ENCODE measurements around the gene HTR3E.

HTR3E gene

DNA sequence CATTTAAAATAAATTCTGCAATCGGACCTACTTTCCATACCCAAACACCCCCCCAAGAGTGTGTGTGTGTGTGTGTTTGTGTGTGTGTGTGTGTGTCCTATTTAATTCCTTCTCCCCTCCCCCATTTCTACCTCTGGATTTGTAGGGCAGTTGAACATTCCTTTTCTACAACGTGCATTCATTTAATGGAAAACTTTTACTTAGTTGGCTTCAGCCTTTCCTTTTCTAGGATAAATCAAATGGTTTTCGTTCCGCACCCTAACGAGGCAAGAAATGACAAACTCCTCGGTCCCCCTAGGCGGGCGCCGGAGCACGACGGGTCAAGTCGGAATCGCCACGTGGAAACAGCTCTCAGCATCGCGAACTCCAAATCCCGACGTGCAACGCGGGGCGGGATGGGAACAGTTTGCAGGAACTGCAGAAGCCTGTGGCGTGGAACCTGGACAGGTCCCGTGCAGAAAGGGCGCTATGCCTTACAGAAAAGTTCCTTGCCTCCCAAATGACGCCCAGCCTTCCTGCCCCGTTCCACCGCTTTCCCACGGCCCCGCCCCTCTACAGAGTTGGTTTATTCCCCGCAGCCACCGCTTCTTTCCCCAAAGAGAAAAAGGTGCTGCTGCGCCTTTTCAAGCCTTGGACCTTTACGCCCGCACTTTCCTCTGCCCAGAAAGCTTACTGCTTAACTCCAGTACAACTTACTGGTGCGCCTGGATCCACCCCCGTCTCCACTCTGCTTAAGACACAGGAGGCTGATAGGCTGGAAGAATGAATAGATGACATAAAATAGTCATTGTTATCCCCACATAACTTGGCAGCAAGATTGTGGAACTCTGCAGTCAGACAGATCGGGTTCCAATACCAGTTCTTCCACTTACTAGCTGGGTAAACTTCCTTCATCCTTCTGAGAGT lies 37.2 kb downstream of the HTR3E start (continued):
- TF ChIP-seq, protein P1, sequence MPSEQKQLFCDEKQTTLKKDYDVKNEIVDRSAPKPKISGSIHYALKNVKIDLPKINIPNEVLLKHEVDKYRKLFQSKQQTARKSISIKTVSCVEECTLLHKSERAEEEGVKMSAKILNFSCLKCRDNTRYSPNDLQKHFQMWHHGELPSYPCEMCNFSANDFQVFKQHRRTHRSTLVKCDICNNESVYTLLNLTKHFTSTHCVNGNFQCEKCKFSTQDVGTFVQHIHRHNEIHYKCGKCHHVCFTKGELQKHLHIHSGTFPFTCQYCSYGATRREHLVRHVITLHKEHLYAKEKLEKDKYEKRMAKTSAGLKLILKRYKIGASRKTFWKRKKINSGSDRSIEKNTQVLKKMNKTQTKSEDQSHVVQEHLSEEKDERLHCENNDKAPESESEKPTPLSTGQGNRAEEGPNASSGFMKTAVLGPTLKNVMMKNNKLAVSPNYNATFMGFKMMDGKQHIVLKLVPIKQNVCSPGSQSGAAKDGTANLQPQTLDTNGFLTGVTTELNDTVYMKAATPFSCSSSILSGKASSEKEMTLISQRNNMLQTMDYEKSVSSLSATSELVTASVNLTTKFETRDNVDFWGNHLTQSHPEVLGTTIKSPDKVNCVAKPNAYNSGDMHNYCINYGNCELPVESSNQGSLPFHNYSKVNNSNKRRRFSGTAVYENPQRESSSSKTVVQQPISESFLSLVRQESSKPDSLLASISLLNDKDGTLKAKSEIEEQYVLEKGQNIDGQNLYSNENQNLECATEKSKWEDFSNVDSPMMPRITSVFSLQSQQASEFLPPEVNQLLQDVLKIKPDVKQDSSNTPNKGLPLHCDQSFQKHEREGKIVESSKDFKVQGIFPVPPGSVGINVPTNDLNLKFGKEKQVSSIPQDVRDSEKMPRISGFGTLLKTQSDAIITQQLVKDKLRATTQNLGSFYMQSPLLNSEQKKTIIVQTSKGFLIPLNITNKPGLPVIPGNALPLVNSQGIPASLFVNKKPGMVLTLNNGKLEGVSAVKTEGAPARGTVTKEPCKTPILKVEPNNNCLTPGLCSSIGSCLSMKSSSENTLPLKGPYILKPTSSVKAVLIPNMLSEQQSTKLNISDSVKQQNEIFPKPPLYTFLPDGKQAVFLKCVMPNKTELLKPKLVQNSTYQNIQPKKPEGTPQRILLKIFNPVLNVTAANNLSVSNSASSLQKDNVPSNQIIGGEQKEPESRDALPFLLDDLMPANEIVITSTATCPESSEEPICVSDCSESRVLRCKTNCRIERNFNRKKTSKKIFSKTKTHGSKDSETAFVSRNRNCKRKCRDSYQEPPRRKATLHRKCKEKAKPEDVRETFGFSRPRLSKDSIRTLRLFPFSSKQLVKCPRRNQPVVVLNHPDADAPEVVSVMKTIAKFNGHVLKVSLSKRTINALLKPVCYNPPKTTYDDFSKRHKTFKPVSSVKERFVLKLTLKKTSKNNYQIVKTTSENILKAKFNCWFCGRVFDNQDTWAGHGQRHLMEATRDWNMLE (tag by site-specific recombination; conservative IDR thresholded peaks at IDR 0.05; ENCODE audit: low read depth): 0 out of 2 replicates have a peak, but pooled peaks have one; percentile 23
- TF ChIP-seq ZNF707 (tag by site-specific recombination; IDR thresholded peaks at IDR 0.05) (no peak), ZNF510 (tag by site-specific recombination; IDR thresholded peaks at IDR 0.05; ENCODE audit: insufficient replicate concordance) (no peak), ZNF792 (tag by site-specific recombination; IDR thresholded peaks at IDR 0.05) (no peak), HOXC10 (CRISPR knock-in tag; IDR thresholded peaks at IDR 0.05) (no peak), ZBTB21 (tag by site-specific recombination; IDR thresholded peaks at IDR 0.05) (no peak), ZNF658 (tag by site-specific recombination; IDR thresholded peaks at IDR 0.05) (no peak), ZBTB8A (tag by site-specific recombination; IDR thresholded peaks at IDR 0.05) (peak; percentile 98), GLI2 (tag by site-specific recombination; IDR thresholded peaks at IDR 0.05; ENCODE audit: borderline replicate concordance, low read depth) (no peak), ZNF24 (tag by site-specific recombination; IDR thresholded peaks at IDR 0.05) (no peak), ZNF223 (tag by site-specific recombination; IDR thresholded peaks at IDR 0.05) (no peak), ZNF292 (tag by site-specific recombination; IDR thresholded peaks at IDR 0.05; ENCODE audit: borderline replicate concordance, low read depth) (no peak), ZNF423 (tag by site-specific recombination; IDR thresholded peaks at IDR 0.05) (no peak), ZNF184 (tag by site-specific recombination; IDR thresholded peaks at IDR 0.05) (no peak), ZNF394 (tag by site-specific recombination; IDR thresholded peaks at IDR 0.05; ENCODE audit: borderline replicate concordance) (0 out of 2 replicates have a peak, but pooled peaks have one; percentile 11), WT1 (tag by site-specific recombination; IDR thresholded peaks at IDR 0.05) (no peak), GFI1B (tag by site-specific recombination; IDR thresholded peaks at IDR 0.05) (no peak), GLI4 (tag by site-specific recombination; IDR thresholded peaks at IDR 0.05) (no peak), ZNF747 (tag by site-specific recombination; IDR thresholded peaks at IDR 0.05) (no peak), GLIS2 (tag by site-specific recombination; IDR thresholded peaks at IDR 0.05) (0 out of 2 replicates have a peak, but pooled peaks have one; percentile 8), OSR2 (tag by site-specific recombination; IDR thresholded peaks at IDR 0.05) (no peak), ZNF768 (tag by site-specific recombination; IDR thresholded peaks at IDR 0.05) (no peak), MYNN (tag by site-specific recombination; IDR thresholded peaks at IDR 0.05; ENCODE audit: borderline replicate concordance) (no peak), MEIS1 (CRISPR knock-in tag; IDR thresholded peaks at IDR 0.05; ENCODE audit: borderline replicate concordance) (no peak), ZFP41 (tag by site-specific recombination; IDR thresholded peaks at IDR 0.05; ENCODE audit: borderline replicate concordance) (no peak), ZNF23 (tag by site-specific recombination; IDR thresholded peaks at IDR 0.05; ENCODE audit: borderline replicate concordance) (no peak)
- TF ChIP-seq, protein P2, sequence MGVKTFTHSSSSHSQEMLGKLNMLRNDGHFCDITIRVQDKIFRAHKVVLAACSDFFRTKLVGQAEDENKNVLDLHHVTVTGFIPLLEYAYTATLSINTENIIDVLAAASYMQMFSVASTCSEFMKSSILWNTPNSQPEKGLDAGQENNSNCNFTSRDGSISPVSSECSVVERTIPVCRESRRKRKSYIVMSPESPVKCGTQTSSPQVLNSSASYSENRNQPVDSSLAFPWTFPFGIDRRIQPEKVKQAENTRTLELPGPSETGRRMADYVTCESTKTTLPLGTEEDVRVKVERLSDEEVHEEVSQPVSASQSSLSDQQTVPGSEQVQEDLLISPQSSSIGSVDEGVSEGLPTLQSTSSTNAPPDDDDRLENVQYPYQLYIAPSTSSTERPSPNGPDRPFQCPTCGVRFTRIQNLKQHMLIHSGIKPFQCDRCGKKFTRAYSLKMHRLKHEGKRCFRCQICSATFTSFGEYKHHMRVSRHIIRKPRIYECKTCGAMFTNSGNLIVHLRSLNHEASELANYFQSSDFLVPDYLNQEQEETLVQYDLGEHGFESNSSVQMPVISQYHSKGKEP (tag by site-specific recombination; IDR thresholded peaks at IDR 0.05): peak; percentile 88
- TF ChIP-seq, protein P3, sequence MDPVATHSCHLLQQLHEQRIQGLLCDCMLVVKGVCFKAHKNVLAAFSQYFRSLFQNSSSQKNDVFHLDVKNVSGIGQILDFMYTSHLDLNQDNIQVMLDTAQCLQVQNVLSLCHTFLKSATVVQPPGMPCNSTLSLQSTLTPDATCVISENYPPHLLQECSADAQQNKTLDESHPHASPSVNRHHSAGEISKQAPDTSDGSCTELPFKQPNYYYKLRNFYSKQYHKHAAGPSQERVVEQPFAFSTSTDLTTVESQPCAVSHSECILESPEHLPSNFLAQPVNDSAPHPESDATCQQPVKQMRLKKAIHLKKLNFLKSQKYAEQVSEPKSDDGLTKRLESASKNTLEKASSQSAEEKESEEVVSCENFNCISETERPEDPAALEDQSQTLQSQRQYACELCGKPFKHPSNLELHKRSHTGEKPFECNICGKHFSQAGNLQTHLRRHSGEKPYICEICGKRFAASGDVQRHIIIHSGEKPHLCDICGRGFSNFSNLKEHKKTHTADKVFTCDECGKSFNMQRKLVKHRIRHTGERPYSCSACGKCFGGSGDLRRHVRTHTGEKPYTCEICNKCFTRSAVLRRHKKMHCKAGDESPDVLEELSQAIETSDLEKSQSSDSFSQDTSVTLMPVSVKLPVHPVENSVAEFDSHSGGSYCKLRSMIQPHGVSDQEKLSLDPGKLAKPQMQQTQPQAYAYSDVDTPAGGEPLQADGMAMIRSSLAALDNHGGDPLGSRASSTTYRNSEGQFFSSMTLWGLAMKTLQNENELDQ (tag by site-specific recombination; IDR thresholded peaks at IDR 0.05; ENCODE audit: low read depth): no peak
- TF ChIP-seq, protein P4, sequence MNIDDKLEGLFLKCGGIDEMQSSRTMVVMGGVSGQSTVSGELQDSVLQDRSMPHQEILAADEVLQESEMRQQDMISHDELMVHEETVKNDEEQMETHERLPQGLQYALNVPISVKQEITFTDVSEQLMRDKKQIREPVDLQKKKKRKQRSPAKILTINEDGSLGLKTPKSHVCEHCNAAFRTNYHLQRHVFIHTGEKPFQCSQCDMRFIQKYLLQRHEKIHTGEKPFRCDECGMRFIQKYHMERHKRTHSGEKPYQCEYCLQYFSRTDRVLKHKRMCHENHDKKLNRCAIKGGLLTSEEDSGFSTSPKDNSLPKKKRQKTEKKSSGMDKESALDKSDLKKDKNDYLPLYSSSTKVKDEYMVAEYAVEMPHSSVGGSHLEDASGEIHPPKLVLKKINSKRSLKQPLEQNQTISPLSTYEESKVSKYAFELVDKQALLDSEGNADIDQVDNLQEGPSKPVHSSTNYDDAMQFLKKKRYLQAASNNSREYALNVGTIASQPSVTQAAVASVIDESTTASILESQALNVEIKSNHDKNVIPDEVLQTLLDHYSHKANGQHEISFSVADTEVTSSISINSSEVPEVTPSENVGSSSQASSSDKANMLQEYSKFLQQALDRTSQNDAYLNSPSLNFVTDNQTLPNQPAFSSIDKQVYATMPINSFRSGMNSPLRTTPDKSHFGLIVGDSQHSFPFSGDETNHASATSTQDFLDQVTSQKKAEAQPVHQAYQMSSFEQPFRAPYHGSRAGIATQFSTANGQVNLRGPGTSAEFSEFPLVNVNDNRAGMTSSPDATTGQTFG (tag by site-specific recombination; IDR thresholded peaks at IDR 0.05; ENCODE audit: borderline replicate concordance): no peak

Data from HEK293 (cell line).